IPS-20b (cell line): ENCODE results near the gene EME2.

Source experiments
- H3K27ac ChIP-seq: one replicate; pipeline ENCODE4 v1.5.1; 2013; ENCODE audit warnings: low read length
- H3K27me3 ChIP-seq: 2 replicates; pipeline ENCODE4 v1.6.1; 2013; ENCODE audit warnings: mild to moderate bottlenecking, low read length, inconsistent platforms; ENCODE audit not compliant: insufficient read depth
- H3K36me3 ChIP-seq: 2 replicates; pipeline ENCODE4 v1.6.1; 2013; ENCODE audit warnings: low read depth, mild to moderate bottlenecking, inconsistent platforms, low read length, moderate library complexity; ENCODE audit not compliant: insufficient read depth
- H3K4me1 ChIP-seq: 2 replicates; pipeline ENCODE4 v1.6.1; 2013; ENCODE audit warnings: mild to moderate bottlenecking, control low read depth, inconsistent platforms, low read length, moderate library complexity; ENCODE audit not compliant: insufficient read depth
- H3K4me3 ChIP-seq: 2 replicates; pipeline ENCODE4 v1.5.1; 2013; ENCODE audit warnings: mild to moderate bottlenecking, low read length, inconsistent platforms
- H3K9ac ChIP-seq: 2 replicates; pipeline ENCODE4 v1.6.1; 2013; ENCODE audit warnings: low read depth, mild to moderate bottlenecking, inconsistent platforms, low read length, moderate library complexity
- H3K9me3 ChIP-seq: 2 replicates; pipeline ENCODE4 v1.6.1; 2013; ENCODE audit warnings: mild to moderate bottlenecking, low read depth, low read length, inconsistent platforms; ENCODE audit not compliant: insufficient read depth

EME2 gene

DNA sequence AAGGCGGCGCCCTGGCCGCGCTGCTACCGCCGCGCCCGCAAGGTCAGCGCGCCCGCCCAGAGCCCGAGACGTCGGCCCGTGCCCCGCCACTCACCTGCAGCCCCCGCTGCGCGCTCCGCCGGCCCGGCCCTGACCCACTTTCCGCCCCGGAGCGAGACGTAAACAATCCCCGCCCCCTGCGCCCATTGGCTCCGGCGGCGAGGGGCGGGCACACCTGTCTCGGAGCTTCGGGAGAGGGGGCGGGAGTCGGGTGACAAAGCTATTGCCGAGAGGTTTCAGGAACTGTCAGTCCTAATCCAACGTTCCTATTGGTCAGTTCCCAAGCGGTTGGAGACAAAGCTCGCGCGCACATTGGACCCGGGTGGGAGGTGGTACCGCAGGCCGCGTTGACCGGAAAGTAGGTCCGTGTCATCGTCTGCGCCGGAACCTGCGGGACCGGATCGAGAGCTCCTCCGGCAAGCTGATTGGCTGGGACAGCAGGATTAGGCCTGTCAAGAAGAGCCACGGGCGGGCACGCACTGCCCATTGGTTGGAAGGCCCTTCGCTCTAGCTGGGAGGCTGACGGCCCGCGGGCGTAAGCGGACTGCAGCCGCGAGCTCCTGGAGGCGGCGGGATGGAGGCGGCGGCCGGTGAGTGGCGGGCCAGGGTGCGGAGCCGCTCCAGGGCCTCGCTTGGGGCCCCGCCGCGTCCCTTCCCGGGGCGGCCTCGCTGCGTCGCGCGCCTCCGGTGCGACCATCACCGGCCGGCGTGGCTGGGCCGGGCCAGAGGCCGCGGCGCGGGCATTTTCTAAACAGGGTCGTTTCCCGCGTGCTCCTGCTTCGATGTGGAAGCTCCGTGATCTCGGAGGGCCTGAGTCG lies 10.0 kb downstream of the EME2 start, which contains the start of the genes NUBP2 and SPSB3:
TSS of gene NUBP2 (plus strand) at position 553 of the 857 bp plus-strand sequence. CDS start at position 614, 61 bp downstream.
TSS of gene SPSB3 (minus strand) at position 164 of the 857 bp plus-strand sequence. CDS start 1,088 bp downstream, outside the sequence.
- Histone ChIP-seq H3K4me1 (peaks cover 4% of the 10 kb centered on the region), H3K27ac (no peak within 1 kb of the TSS), H3K36me3 (peaks cover 8% of the 10 kb centered on the region; the same call in 1 of the 2 replicates)

DNA sequence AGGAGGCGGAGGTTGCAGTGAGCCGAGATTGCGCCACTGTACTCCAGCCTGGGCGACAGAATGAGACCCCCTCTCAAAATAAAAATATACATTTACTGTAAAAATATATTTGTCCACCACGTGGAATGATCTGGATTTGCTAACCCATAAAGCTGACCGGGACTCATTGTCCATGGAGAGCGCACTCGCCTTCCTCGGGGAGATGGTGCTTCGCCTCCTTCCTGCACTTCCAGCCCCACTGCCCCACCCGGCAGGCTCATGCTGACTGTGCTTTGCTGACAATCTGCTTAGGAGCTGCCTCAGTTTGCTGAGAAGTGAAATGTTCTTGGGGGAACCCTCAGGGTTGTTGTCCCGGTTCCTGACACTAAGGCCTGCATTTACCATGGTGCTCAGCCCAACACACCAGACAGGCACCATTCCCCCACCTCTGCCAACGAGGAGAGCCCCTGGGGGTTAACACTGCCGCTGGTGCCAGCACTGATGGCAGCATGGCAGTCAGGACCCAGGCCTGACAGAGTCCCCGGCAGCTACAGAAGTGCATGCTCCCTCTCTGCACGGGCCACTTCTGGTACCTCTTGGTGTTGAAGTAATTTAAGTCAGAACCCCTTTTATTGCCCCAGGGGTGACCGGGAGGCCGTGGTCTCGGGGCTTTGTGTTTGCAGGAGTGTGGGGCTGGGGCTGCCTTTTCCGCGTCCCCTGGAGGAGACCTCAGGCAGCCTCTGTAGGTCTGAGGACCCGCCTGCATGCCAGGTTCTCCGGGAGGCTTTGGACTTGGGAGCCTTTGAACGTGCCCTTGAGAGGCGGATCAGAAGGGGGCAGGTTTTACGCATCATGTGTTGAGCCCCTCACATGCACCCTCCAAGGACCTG lies 12.6 kb downstream of the EME2 start:
- Histone ChIP-seq H3K36me3 (peaks cover 7% of the 10 kb centered on the region; the same call in 1 of the 2 replicates), H3K4me1 (peaks cover 4% of the 10 kb centered on the region)

More for the DNA sequence above, 10.0 kb downstream of the EME2 start, which contains the start of the genes NUBP2 and SPSB3:
- Histone ChIP-seq H3K4me3 (peak within 1 kb of the TSS; percentile 96), H3K27me3 (no peaks in the 10 kb centered on the region), H3K9me3 (no peaks in the 10 kb centered on the region), H3K9ac (peak within 1 kb of the TSS; percentile 90)

DNA sequence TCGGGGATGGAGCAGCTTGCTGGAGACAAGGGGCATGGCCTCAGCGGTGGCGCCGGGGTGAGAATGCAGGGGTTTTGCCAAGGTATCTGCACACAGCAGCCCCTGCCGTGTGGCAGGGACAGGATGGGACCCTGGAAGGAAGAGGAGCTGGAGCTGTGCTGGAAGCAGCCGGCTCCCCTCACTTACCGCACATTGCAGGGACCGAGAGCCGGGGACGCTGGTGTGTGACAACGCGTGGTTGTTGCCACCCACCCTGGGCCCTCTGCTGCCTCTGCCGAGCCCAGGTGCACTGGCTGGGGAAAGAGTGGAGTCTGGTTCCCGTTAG lies 13.2 kb downstream of the EME2 start:
- Histone ChIP-seq H3K36me3 (peaks cover 7% of the 10 kb centered on the region; the same call in 1 of the 2 replicates), H3K27me3 (no peaks in the 10 kb centered on the region), H3K27ac (no peak overlapping the region), H3K9me3 (no peaks in the 10 kb centered on the region), H3K4me1 (peaks cover 4% of the 10 kb centered on the region), H3K9ac (no peak overlapping the region), H3K4me3 (no peak overlapping the region)

More for the DNA sequence above, 12.6 kb downstream of the EME2 start:
- no peaks in the 10 kb centered on the region for H3K27me3 ChIP-seq
- H3K9ac ChIP-seq, result no peak overlapping the region
- H3K4me3 ChIP-seq, result no peak overlapping the region
- H3K9me3 ChIP-seq, result no peaks in the 10 kb centered on the region
- H3K27ac ChIP-seq, result no peak overlapping the region

DNA sequence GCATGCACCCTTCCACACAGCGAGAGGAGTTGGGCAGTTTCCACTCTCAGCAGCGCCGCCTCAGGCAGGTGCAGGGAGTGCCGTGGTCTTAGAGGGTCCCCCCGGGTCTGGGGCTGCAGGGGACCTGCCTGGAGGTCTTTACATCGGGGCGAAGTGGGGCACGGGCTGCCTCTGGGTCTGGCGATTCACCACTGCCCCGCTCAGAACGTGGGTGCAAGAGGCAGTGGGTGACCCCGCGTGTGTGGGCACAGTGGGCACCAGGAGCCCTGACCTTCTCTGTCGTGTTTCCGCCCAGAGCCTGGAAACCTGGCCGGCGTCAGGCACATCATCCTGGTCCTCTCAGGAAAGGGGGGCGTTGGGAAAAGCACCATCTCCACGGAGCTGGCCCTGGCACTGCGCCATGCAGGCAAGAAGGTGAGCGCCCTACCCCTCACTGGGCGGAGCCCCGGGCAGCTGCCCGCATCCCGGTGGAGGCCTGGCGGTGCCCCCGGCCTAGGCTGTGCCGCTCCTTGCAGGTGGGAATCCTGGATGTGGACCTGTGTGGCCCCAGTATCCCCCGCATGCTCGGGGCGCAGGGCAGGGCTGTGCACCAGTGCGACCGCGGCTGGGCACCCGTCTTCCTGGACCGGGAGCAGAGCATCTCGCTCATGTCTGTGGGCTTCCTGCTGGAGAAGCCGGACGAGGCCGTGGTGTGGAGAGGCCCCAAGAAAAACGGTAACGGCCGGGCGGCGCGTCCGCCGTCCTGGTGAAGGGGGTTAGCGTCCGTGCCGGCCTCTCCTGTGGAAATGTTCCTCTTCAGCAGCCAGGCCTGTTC lies 13.8 kb downstream of the EME2 start:
- Histone ChIP-seq H3K27ac (no peak overlapping the region), H3K27me3 (no peaks in the 10 kb centered on the region), H3K36me3 (peaks cover 7% of the 10 kb centered on the region; the same call in 1 of the 2 replicates), H3K9ac (no peak overlapping the region), H3K4me3 (no peak overlapping the region), H3K9me3 (no peaks in the 10 kb centered on the region), H3K4me1 (peaks cover 4% of the 10 kb centered on the region; the same call in 1 of the 2 replicates)

DNA sequence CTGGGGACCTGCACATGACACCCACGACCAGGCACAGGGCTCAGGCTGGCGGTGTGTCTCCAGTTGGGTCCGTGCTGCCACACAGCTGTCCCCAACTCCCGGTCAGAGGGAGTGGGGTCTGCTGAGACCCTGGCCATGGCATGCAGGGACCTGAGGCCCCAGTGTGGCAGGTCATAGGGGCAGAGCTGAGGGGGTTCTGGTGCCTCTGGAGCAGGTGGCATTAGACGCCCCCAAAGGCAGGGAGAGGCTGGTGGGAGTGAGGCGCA lies 14.4 kb downstream of the EME2 start:
- Histone ChIP-seq H3K4me3 (no peak overlapping the region), H3K9ac (no peak overlapping the region), H3K27me3 (no peaks in the 10 kb centered on the region), H3K9me3 (no peaks in the 10 kb centered on the region), H3K4me1 (peaks cover 4% of the 10 kb centered on the region; the same call in 1 of the 2 replicates), H3K36me3 (peaks cover 7% of the 10 kb centered on the region; the same call in 1 of the 2 replicates), H3K27ac (no peak overlapping the region)

DNA sequence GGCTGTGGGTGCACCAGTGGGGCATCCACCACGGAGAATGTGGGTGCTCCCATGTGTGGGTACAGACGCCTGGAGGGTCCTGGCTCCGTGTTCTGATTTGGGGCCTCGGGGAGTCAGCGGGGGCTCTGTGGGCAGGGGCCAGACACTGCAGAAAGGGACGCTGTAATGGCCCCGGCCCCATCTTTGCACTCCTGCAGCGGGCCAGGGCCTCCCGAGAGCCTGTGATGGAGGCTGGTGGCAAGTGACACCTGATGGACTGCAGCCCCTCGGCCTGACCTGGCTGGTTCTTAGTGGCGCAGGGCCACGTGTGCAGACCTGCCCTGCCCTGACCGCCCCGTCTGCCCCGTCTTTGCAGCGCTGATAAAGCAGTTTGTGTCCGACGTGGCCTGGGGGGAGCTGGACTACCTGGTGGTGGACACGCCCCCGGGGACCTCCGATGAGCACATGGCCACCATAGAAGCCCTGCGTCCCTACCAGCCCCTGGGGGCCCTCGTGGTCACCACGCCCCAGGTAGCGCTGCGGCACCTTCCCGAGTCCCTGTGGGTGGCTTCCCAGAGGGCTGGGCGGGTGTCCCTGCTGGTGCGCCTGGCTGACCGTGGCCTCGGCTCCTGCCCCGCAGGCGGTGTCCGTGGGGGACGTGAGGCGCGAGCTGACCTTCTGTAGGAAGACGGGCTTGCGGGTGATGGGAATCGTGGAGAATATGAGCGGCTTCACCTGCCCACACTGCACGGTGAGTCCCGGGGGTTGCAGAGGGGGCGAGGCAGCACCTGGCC lies 14.9 kb downstream of the EME2 start:
- H3K4me1 ChIP-seq, result peaks cover 4% of the 10 kb centered on the region; the same call in 1 of the 2 replicates
- no peak overlapping the region for H3K27ac ChIP-seq
- no peak overlapping the region for H3K4me3 ChIP-seq
- H3K27me3 ChIP-seq, result no peaks in the 10 kb centered on the region
- H3K9ac ChIP-seq, result no peak overlapping the region
- peaks cover 7% of the 10 kb centered on the region; the same call in 1 of the 2 replicates for H3K36me3 ChIP-seq
- H3K9me3 ChIP-seq, result no peaks in the 10 kb centered on the region

DNA sequence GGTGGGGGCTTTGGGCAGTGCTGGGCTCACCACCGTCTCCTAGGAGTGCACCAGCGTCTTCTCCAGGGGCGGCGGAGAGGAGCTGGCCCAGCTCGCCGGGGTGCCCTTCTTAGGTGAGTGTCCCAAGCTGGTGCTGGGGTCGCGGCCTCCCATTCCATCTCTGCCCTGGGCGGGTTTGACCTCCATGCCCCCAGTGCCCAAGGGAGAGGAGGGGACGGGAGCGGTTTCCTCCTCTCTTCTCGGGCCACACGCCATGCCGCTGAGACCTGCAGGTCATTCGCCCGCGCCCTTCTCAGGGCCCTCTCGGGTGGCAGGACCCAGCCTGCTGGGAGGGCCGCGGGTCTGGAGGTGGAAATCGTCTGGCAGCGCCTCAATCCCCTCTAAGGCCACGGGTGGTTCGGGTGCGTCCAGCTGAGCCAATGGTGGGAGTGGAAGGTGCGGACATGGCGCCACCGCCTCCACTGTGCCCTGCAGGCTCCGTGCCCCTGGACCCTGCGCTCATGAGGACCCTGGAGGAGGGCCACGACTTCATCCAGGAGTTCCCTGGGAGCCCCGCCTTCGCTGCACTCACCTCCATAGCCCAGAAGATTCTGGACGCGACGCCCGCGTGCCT lies 15.6 kb downstream of the EME2 start:
- peaks cover 7% of the 10 kb centered on the region; the same call in 1 of the 2 replicates for H3K36me3 ChIP-seq
- H3K9ac ChIP-seq, result no peak overlapping the region
- H3K27ac ChIP-seq, result no peak overlapping the region
- no peaks in the 10 kb centered on the region for H3K27me3 ChIP-seq
- H3K9me3 ChIP-seq, result no peaks in the 10 kb centered on the region
- peaks cover 4% of the 10 kb centered on the region; the same call in 1 of the 2 replicates for H3K4me1 ChIP-seq
- no peak overlapping the region for H3K4me3 ChIP-seq

DNA sequence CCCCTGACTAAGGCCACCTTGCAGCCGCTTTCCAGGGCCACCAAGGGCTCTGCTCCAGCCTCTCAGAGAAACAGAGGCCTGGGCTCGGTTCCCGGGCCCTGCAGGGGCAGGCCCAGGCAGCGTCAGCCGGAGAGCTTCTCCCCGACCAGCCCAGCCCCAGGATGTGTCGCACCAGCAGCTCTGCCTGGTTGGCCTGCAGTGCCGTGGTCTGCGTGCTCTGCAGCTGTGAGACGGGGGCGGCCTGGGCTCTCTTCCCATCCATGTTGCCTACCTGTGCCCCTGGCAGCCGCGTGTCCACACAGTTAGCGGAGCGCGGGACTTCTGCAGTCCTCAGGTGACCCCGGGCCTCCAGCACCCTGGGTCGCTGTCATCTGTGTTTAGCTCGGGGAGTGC lies 16.1 kb downstream of the EME2 start:
- Histone ChIP-seq H3K27me3 (no peaks in the 10 kb centered on the region), H3K9me3 (no peaks in the 10 kb centered on the region), H3K4me1 (peaks cover 4% of the 10 kb centered on the region; the same call in 1 of the 2 replicates), H3K27ac (no peak overlapping the region), H3K4me3 (no peak overlapping the region), H3K9ac (no peak overlapping the region), H3K36me3 (peaks cover 7% of the 10 kb centered on the region; the same call in 1 of the 2 replicates)

DNA sequence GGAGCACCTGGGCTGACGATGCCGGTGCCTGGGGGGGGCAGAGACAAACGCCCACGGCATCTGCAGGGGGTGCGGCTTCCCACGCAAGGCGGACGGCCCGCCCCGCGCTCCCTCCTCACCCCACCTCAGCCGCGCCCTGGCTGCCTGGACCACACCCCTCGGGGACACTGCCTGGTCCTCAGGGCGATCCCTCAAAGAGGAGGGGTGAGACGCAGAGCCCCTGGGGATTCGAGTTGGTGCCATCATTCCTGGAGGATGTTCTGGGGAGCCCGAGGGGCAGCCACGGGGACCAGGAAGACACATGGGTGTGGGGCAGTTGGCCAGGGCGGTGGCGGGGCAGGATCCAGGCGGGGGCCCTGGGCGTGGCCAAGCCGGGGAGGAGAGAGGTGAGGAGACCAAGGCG lies 17.0 kb downstream of the EME2 start:
- H3K27me3 ChIP-seq, result no peaks in the 10 kb centered on the region
- peaks cover 7% of the 10 kb centered on the region; the same call in 1 of the 2 replicates for H3K36me3 ChIP-seq
- no peaks in the 10 kb centered on the region for H3K4me1 ChIP-seq
- H3K4me3 ChIP-seq, result no peak overlapping the region
- H3K9me3 ChIP-seq, result no peaks in the 10 kb centered on the region
- H3K27ac ChIP-seq, result no peak overlapping the region
- H3K9ac ChIP-seq, result no peak overlapping the region

DNA sequence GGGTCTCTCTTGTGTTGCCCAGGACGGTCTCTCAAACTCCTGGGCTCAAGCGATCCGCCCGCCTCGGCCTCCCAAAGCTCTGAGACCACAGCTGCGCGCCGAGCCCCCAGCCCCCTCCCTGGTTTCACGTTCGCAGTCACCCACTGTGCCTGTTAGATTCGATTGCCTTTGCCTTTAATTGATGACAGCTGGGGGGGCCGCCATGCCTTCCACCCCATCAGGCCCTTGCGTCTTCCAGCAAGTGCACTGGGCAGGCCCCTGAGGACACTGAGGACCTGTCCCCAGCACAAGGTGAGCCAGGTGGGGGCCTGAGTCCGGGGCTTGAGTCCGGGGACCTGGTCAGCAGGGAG lies 17.6 kb downstream of the EME2 start:
- H3K9me3 ChIP-seq, result no peaks in the 10 kb centered on the region
- no peak overlapping the region for H3K9ac ChIP-seq
- peaks cover 7% of the 10 kb centered on the region; the same call in 1 of the 2 replicates for H3K36me3 ChIP-seq
- H3K27ac ChIP-seq, result no peak overlapping the region
- H3K27me3 ChIP-seq, result no peaks in the 10 kb centered on the region
- H3K4me3 ChIP-seq, result no peak overlapping the region
- H3K4me1 ChIP-seq, result no peaks in the 10 kb centered on the region
